Measurements from ENCODE around the gene ALDOC. TPM values are rescaled to one million over a fixed set of nuclear protein-coding genes. Genes with fewer than 3 reads are reported as not detected.

ALDOC gene
- total and polyA plus RNA-seq, 2 of the 13 experiments (the other 11 are each of a cell fraction or from before 2014, with no cell fraction given): 15.4 to 60.9 TPM

- TF ChIP-seq PAXIP1 (CRISPR knock-in tag; conservative IDR thresholded peaks at IDR 0.05): peak; percentile 64
- TF ChIP-seq ZNF10 (CRISPR knock-in tag; IDR thresholded peaks at IDR 0.05; ENCODE audit: borderline replicate concordance, low read depth): no peak
- TF ChIP-seq NR2C2 (CRISPR knock-in tag; IDR thresholded peaks at IDR 0.05; ENCODE audit: borderline replicate concordance): peak; percentile 67; the same call in 1 of the 2 replicates
- no peak for TF ChIP-seq EHMT2 (IDR thresholded peaks at IDR 0.05; ENCODE audit: borderline replicate concordance, low read depth, low read length)
- TF ChIP-seq ZNF12 (CRISPR knock-in tag; IDR thresholded peaks at IDR 0.05): no peak
- no peak for TF ChIP-seq ATM (IDR thresholded peaks at IDR 0.05; ENCODE audit: borderline replicate concordance)
- no peak for TF ChIP-seq ZNF121 (CRISPR knock-in tag; IDR thresholded peaks at IDR 0.05)
- no peak for TF ChIP-seq KDM5A (IDR thresholded peaks at IDR 0.05; ENCODE audit: borderline replicate concordance, low read length)
- TF ChIP-seq NFYB (CRISPR knock-in tag; IDR thresholded peaks at IDR 0.05): peak; percentile 65
- TF ChIP-seq ZNF616 (CRISPR knock-in tag; IDR thresholded peaks at IDR 0.05; ENCODE audit: low read depth): no peak; the same call in 1 of the 2 replicates
- no peak for TF ChIP-seq ZNF672 (CRISPR knock-in tag; IDR thresholded peaks at IDR 0.05)
- TF ChIP-seq ZNF256 (CRISPR knock-in tag; conservative IDR thresholded peaks at IDR 0.05): 0 out of 2 replicates have a peak, but pooled peaks have one; percentile 25
- TF ChIP-seq KDM2A (CRISPR knock-in tag; IDR thresholded peaks at IDR 0.05; ENCODE audit: borderline replicate concordance, low read depth): peak; percentile 77; the same call in 1 of the 2 replicates
- TF ChIP-seq ZNF891 (CRISPR knock-in tag; IDR thresholded peaks at IDR 0.05): no peak
- no peak for TF ChIP-seq SP140L (CRISPR knock-in tag; IDR thresholded peaks at IDR 0.05; ENCODE audit: borderline replicate concordance)
- no peak for TF ChIP-seq CSRNP2 (CRISPR knock-in tag; conservative IDR thresholded peaks at IDR 0.05; ENCODE audit: low read depth)
- TF ChIP-seq REXO4 (CRISPR knock-in tag; IDR thresholded peaks at IDR 0.05; ENCODE audit: borderline replicate concordance): no peak
- TF ChIP-seq MXI1 (IDR thresholded peaks at IDR 0.05; ENCODE audit: borderline replicate concordance, low read depth, low read length): peak; percentile 92; the same call in 2 of the 3 replicates
Measured at GRCh38 chr17:28576758-28577465, at the start of gene ALDOC (continued).
